OCI-LY3 (cell line): ENCODE measurements around the gene IRAK3.
A peak's percentile ranks its signal among the peaks of the same experiment; 100 is the strongest.

Source experiments
- H2AFZ ChIP-seq: fragments of 200-600, 300-600 bp; shearing (Covaris generic); 2 replicates; pipeline ENCODE4 v1.6.0; 2014; ENCODE audit warnings: antibody characterized with exemption, low read depth, low read length
- H3K27ac ChIP-seq: fragments of 200-600, 300-600 bp; sonication (generic); 2 replicates; pipeline ENCODE4 v1.5.1; 2014; ENCODE audit warnings: mild to moderate bottlenecking, low read length, moderate library complexity, mixed read lengths
- H3K27me3 ChIP-seq: fragments of 200-600, 300-600 bp; sonication (generic); 2 replicates; pipeline ENCODE4 v1.6.1; 2014; ENCODE audit warnings: low read depth, low read length, mixed read lengths
- H3K36me3 ChIP-seq: fragments of 200-600, 300-600 bp; sonication (generic); replicated peaks from 2 replicates; pipeline ENCODE3; 2014; ENCODE audit warnings: low read depth, low read length, mixed read lengths
- H3K4me1 ChIP-seq: fragments of 300-600, 200-600 bp; sonication (generic); 2 replicates; pipeline ENCODE4 v1.6.1; 2014; ENCODE audit warnings: low read length, mixed read lengths
- H3K4me2 ChIP-seq: fragments of 200-600, 300-600 bp; sonication (generic); 2 replicates; pipeline ENCODE4 v1.6.1; 2014; ENCODE audit warnings: low read length, mixed read lengths
- H3K4me3 ChIP-seq: fragments of 300-600, 200-600 bp; sonication (generic); 2 replicates; pipeline ENCODE4 v1.5.1; 2014; ENCODE audit warnings: antibody characterized with exemption, mild to moderate bottlenecking, low read length, moderate library complexity
- H3K79me2 ChIP-seq: fragments of 300-600, 200-600 bp; shearing (Covaris generic); 2 replicates; pipeline ENCODE4 v1.6.1; 2014; ENCODE audit warnings: mild to moderate bottlenecking, low read length, mixed read lengths
- H3K9ac ChIP-seq: fragments of 300-600, 200-600 bp; shearing (Covaris generic); 2 replicates; pipeline ENCODE4 v1.6.0; 2014; ENCODE audit warnings: mild to moderate bottlenecking, low read length, moderate library complexity
- H3K9me3 ChIP-seq: fragments of 200-600, 300-600 bp; shearing (Covaris generic); 2 replicates; pipeline ENCODE4 v1.6.1; 2014; ENCODE audit warnings: low read length, mixed read lengths; ENCODE audit not compliant: insufficient read depth
- H4K20me1 ChIP-seq: fragments of 200-600, 300-600 bp; sonication (generic); 2 replicates; pipeline ENCODE4 v1.6.1; 2016; ENCODE audit warnings: low read length, mixed read lengths; ENCODE audit not compliant: insufficient read depth
- EZH2phosphoT487 ChIP-seq: fragments of 200-600 bp; shearing (Covaris generic); IDR thresholded peaks from 2 replicates; pipeline ENCODE4 v1.6.1; 2018; ENCODE audit warnings: antibody characterized with exemption, mixed run types, low read depth
- TF ChIP-seq, protein P1 (sequence below): fragments of 200-600, 300-600 bp; sonication (generic); IDR thresholded peaks from 2 replicates; pipeline ENCODE4 v1.5.1; 2014; ENCODE audit warnings: antibody characterized with exemption, low read length, low read depth

IRAK3 gene

DNA sequence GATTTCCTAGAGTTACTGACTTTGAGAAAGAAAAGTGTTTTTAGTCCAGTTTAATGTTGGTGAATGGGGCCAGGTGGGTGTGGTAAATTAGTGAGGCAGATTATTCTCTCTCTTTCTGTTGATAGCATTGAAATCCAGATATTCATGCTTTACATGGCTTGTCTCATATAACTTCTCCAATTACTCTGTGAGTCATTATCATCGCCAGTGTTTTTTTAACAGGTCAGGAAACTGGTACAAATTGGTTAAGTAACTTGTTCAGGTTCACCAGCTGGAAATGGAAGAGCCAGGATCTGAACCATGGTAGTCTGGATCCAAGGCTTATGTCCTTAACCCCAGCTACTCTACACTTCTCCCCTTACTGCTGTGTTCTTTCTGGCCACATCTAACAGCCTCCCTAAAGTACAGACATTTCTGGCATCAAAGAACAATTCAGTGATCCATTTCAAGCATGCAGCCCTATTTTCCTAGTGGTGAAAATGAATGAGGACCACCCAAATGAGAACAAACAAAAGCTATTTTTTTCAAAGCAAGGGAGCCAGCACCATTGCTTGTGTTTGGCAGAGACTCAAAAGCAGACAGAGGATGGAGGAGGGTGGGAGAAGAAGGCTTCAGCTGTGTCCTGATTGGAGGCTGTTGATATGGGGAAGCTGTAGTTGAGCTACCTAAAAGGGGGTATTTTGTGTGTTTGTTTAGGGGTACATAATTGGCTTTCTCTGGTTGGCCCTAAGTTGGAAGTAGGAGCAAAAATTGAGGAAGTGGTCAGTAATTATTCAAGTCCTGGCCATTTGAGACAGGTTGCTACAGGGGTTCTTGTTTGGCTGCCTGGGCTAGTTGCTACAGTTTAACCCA is 1.7 kb downstream of the IRAK3 start:
- H3K27ac ChIP-seq: no peak overlapping the region
- H3K9me3 ChIP-seq: no peaks in the 10 kb centered on the region
- H2AFZ ChIP-seq: no peak overlapping the region
- H3K27me3 ChIP-seq: no peaks in the 10 kb centered on the region
- TF ChIP-seq EZH2phosphoT487: no peak
- TF ChIP-seq, protein P1, sequence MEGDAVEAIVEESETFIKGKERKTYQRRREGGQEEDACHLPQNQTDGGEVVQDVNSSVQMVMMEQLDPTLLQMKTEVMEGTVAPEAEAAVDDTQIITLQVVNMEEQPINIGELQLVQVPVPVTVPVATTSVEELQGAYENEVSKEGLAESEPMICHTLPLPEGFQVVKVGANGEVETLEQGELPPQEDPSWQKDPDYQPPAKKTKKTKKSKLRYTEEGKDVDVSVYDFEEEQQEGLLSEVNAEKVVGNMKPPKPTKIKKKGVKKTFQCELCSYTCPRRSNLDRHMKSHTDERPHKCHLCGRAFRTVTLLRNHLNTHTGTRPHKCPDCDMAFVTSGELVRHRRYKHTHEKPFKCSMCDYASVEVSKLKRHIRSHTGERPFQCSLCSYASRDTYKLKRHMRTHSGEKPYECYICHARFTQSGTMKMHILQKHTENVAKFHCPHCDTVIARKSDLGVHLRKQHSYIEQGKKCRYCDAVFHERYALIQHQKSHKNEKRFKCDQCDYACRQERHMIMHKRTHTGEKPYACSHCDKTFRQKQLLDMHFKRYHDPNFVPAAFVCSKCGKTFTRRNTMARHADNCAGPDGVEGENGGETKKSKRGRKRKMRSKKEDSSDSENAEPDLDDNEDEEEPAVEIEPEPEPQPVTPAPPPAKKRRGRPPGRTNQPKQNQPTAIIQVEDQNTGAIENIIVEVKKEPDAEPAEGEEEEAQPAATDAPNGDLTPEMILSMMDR: no peak
- no peak overlapping the region for H3K4me3 ChIP-seq
- H3K36me3 ChIP-seq: no peaks in the 10 kb centered on the region
- no peak overlapping the region for H3K4me2 ChIP-seq
- H3K4me1 ChIP-seq: peaks cover 33% of the 10 kb centered on the region
- H4K20me1 ChIP-seq: no peaks in the 10 kb centered on the region
- no peak overlapping the region for H3K9ac ChIP-seq
- H3K79me2 ChIP-seq: no peaks in the 10 kb centered on the region

DNA sequence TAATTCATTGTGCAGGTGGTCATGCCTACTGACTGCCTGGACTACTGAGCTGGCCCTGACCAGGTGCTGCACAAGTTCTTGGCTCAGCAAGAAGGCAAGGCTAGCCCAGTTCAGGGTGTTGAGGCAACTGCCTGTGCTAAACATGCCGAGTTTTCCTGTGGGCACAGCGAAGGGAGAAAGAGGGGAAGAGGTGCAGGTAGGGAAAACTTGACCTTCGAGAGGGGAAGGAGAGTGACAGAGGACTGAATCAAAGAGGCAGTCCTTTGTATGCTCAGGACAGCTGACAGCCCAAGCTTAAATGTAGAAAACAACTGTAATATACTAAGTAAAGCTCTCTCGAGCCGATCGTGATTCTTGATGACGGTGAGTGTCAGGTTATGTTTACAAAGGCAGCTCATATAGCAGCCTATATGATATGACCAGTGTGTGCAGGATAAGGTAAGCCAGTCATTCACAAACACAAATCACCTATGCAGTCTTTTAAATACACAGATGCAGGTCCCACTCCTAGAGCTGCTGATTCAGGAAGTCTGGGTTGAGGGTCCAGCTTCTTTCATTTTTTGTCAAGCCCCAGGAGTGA is 2.6 kb downstream of the IRAK3 start:
- peaks cover 40% of the 10 kb centered on the region for H3K4me1 ChIP-seq
- H3K27me3 ChIP-seq: no peaks in the 10 kb centered on the region
- no peaks in the 10 kb centered on the region for H3K79me2 ChIP-seq
- H4K20me1 ChIP-seq: no peaks in the 10 kb centered on the region
- H3K36me3 ChIP-seq: no peaks in the 10 kb centered on the region
- H3K9me3 ChIP-seq: no peaks in the 10 kb centered on the region
- no peak overlapping the region for H3K4me3 ChIP-seq
- H3K27ac ChIP-seq: no peak overlapping the region
- H3K9ac ChIP-seq: no peak overlapping the region
- H2AFZ ChIP-seq: no peak overlapping the region
- TF ChIP-seq, protein P1: no peak
- H3K4me2 ChIP-seq: no peak overlapping the region

DNA sequence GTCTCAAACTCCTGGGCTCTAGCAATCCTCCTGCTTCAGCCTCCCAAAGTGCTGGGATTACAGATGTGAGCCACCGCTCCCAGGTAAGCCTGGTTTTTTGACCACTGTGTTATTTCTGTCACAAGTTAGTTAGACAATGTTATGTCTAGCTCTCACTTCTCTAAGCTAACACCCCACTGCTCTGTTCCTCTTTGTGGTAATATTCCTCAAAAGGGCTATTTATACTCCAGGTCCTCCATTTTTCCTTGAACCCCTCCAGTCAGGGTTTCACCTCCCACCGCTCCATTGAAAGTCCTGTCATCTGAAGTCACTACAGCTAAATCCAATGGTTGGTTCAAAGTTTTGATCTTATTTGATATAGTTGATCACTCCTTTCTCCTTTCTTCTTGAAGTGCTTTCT is 5.1 kb downstream of the IRAK3 start:
- Histone ChIP-seq H3K79me2 (no peaks in the 10 kb centered on the region), H3K27me3 (no peaks in the 10 kb centered on the region), H3K9me3 (no peaks in the 10 kb centered on the region), H4K20me1 (no peaks in the 10 kb centered on the region), H3K4me2 (peak overlapping the region; percentile 59), H3K27ac (no peak overlapping the region), H3K9ac (no peak overlapping the region), H2AFZ (peak overlapping the region; percentile 26; the same call in 1 of the 2 replicates), H3K36me3 (no peaks in the 10 kb centered on the region), H3K4me3 (peak overlapping the region; percentile 45), H3K4me1 (peaks cover 41% of the 10 kb centered on the region)
- TF ChIP-seq, protein P1: no peak
- TF ChIP-seq EZH2phosphoT487: no peak

DNA sequence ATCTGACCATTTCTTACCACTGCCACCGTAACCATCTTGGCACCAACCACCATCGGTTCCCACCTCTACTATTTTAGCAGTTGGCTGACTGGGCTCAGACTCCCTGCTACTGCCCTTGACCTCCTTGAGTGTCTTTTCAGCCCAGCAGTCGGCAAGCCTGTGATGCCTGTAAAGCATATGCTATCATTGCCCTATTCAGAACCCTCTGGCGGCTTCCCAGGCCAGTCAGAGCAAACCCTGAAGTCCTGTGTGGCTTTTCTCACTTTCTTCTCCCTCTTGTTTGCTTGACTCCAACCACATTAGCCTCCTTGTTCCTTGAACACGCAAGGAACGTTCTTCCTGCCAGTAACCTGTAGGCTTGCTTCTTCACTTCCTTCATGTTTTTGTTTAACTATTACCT is 6.2 kb downstream of the IRAK3 start:
- Histone ChIP-seq H3K4me1 (peaks cover 41% of the 10 kb centered on the region), H3K27me3 (no peaks in the 10 kb centered on the region), H3K36me3 (no peaks in the 10 kb centered on the region), H3K4me3 (no peak overlapping the region), H3K27ac (no peak overlapping the region), H4K20me1 (no peaks in the 10 kb centered on the region), H3K9ac (no peak overlapping the region), H3K9me3 (0 out of 2 replicates have a peak, but pooled peaks cover 5% of the 10 kb centered on the region), H3K79me2 (no peaks in the 10 kb centered on the region), H3K4me2 (0 out of 2 replicates have a peak overlapping the region, but pooled peaks have one; percentile 59), H2AFZ (no peak overlapping the region)
- TF ChIP-seq EZH2phosphoT487: no peak
- TF ChIP-seq, protein P1: no peak
